SH-SY5Y (cell line): Measurements from ENCODE around the gene SLC13A2.

Experiments
- GATA2 ChIP-seq: IDR thresholded peaks from 2 replicates; pipeline ENCODE4 v1.6.1; 2011; ENCODE audit warnings: mild to moderate bottlenecking, low read depth, low read length
- GATA3 ChIP-seq: IDR thresholded peaks from 2 replicates; pipeline ENCODE4 v1.6.1; 2011; ENCODE audit warnings: low read depth, mild to moderate bottlenecking, low read length, moderate library complexity

The SLC13A2 gene

DNA sequence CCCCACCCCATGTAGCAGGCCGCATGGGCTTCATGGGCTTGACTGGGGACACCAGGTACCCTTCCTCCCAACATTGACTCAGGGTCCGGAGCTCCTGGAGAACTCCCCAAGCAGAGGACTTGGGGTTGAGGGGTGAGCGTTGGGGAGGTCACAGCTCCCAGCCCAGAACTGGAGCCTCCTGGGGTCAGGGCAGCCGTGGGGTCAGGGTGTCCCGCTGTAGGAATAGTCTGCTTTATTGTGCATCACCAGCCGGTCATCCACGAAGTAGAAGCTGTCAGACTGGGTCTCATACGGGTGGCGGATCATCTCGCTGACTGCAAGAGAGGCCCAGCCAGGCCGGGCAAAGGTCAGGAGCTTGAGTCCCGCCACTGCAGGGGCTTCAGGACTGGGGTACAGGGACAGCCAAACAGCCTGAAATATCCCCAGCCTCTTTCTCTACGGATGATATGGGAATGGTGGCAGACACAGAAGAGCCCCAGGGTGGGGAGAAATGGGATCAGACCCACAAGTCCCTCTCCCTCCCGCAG is 73.7 kb downstream of the SLC13A2 start:
- TF ChIP-seq GATA2: no peak
- TF ChIP-seq GATA3: no peak
